Activated CD8-positive, alpha-beta memory T cell treated with anti-CD3 and anti-CD28 coated beads, Interleukin-2, amount 10 ng/mL, durations not matched to agents 7 days and 5 days (primary cell): ENCODE measurements around the gene CD6. TPM values are rescaled to one million over a fixed set of nuclear protein-coding genes. Genes with fewer than 3 reads are reported as not detected.
A peak's percentile ranks its signal among the peaks of the same experiment; 100 is the strongest.

ENCODE experiments used
- ATAC-seq: fragments of 150-1000 bp; cut with Tn5 transposase; one replicate; pipeline ENCODE4 v1.10.0; 2021; ENCODE audit warnings: moderate library complexity
- CTCF ChIA-PET: fragments of 350-600 bp; sonication (Branson Sonifier 250); formaldehyde crosslinking; loops from one replicate; lab custom pipeline; 2021; ENCODE audit warnings: antibody characterized with exemption; lab: Charles Lee
- DNase-seq: peaks from one replicate; pipeline ENCODE4 v3.0.0-alpha.2; 2020
- H3K27ac Mint-ChIP-seq: one replicate; pipeline ENCODE4 v1.8.0; 2021; ENCODE audit warnings: mild to moderate bottlenecking, mixed read lengths
- H3K27me3 Mint-ChIP-seq: one replicate; pipeline ENCODE4 v1.8.0; 2021; ENCODE audit warnings: mixed read lengths
- H3K36me3 Mint-ChIP-seq: one replicate; pipeline ENCODE4 v1.8.0; 2021; ENCODE audit warnings: mild to moderate bottlenecking, mixed read lengths
- H3K4me1 Mint-ChIP-seq: one replicate; pipeline ENCODE4 v1.8.0; 2021; ENCODE audit warnings: mixed read lengths
- H3K4me3 Mint-ChIP-seq: one replicate; pipeline ENCODE4 v1.8.0; 2021; ENCODE audit warnings: mild to moderate bottlenecking, moderate library complexity, mixed read lengths
- H3K9me3 Mint-ChIP-seq: one replicate; pipeline ENCODE4 v1.8.0; 2022; ENCODE audit warnings: low read depth, mixed read lengths
- total RNA-seq, 2 experiments: library from RNA; stranded (reverse); gene quantifications; one replicate each; pipeline ENCODE4 v1.2.3, GENCODE V29; 2021

The CD6 gene
- total RNA-seq, 2 experiments from 2014 or later: 152 to 181 TPM

DNA sequence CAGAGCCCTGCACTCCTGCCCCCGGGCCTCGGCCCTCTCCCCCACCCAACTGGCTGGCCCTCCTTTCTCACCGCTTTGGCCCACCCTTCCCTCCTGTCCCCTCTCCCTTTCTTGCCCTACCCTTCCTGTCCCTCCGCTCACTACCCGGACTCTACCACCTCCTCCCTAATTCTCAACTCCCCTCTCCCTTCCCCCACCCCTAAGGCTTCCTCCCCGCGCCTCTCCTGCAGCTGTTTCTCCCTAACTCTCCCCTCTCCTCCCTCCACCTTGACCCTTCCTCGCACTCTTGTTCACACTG, 19.9 kb upstream of the CD6 start:
- Mint-ChIP-seq H3K4me3 (peak overlapping the region; percentile 65), H3K36me3 (no peaks in the 10 kb centered on the region), H3K9me3 (no peaks in the 10 kb centered on the region), H3K27ac (no peak overlapping the region), H3K4me1 (peaks cover 15% of the 10 kb centered on the region), H3K27me3 (peaks cover 57% of the 10 kb centered on the region)
- ATAC-seq: peak; percentile 11
- DNase-seq: no peak
- CTCF ChIA-PET: interaction anchor here (1.7 kb wide), 1 partner anchor 38 kb away, joined by 6 read pairs; the partner anchor contains the start of gene TMEM109

DNA sequence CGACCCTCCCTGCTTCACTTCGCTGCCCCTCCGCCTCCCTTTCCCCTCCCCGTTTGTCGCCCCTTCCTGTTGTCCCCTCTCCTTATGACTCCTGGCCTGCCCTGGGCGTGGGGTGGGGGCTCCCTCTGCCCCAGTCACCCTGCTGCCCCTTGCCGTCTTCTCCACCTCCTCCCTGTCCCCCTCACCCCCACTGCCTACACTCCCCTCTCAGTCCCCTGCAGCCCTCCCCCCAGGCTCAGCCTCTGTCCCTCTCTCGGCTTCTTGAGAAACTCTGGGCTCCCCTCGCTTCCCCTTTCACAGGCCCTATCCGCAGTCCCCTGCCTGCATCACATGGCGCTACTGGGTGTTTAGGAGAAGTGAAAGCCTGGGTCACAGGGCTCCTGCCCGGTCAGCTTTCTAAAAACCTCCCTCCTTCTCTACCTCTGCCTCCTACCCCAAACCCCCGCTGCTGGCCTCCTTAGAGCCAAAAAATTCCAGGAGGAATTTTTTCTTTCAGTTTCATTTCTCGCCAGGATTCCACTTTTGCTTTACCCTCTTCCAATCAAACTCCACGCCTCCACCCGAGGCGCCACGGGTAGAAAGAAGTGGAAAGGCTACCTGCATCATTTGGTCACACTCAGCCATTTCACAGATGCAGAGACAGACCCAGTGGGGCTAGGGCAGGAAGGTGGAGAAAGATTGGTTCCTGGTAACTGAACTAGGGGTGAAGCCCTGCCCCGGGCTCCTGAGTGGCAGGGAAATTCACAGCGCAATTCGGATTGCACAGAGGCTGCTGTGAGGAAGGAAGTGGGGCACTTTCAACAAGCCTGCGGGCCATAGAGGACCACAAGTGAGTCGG, 19.4 kb upstream of the CD6 start, which contains the start of gene SLC15A3:
Gene SLC15A3, minus strand, starts transcription at position 273 of the 838 bp plus-strand sequence. CDS start 625 bp downstream, outside the sequence.
- H3K27me3 Mint-ChIP-seq: peaks cover 61% of the 10 kb centered on the region

DNA sequence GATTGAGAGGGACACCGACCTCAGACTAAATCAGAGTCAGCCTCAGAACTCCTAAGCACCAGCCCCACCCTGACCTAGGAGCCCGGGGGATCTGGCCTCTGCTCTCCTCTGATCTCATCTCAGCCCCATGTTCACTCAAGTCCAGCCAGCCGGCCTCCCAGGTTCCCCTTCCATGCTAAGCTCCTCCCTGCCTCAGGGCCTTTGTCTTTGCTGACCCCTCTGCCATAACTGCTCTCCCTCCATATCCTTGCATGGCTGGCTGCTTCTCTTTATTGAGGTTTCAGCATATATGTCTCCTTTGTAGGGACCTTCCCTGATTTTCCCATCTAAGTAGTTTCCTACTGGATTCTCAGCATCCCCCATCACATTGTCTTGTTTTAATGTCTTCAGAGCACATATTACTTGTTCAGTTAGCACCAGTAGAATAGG, 18.7 kb upstream of the CD6 start:
- CTCF ChIA-PET: interaction anchor here (1.7 kb wide), 1 partner anchor 39 kb away, joined by 6 read pairs; the partner anchor contains the start of gene TMEM109
- Mint-ChIP-seq H3K36me3 (no peaks in the 10 kb centered on the region), H3K4me3 (peak overlapping the region; percentile 65), H3K27me3 (peaks cover 63% of the 10 kb centered on the region), H3K27ac (no peak overlapping the region), H3K4me1 (peaks cover 15% of the 10 kb centered on the region), H3K9me3 (no peaks in the 10 kb centered on the region)
- ATAC-seq (no peak), DNase-seq (no peak)

More for the DNA sequence above, 19.4 kb upstream of the CD6 start, which contains the start of gene SLC15A3:
- CTCF ChIA-PET: interaction anchor here (1.7 kb wide), 1 partner anchor 38 kb away, joined by 6 read pairs; the partner anchor contains the start of gene TMEM109
- ATAC-seq: peak; percentile 60
- no peaks in the 10 kb centered on the region for H3K36me3 Mint-ChIP-seq
- peaks cover 15% of the 10 kb centered on the region for H3K4me1 Mint-ChIP-seq
- peak within 1 kb of the TSS; percentile 65 for H3K4me3 Mint-ChIP-seq
- H3K9me3 Mint-ChIP-seq: no peaks in the 10 kb centered on the region
- peak; percentile 60 for DNase-seq
- H3K27ac Mint-ChIP-seq: peak within 1 kb of the TSS; percentile 30

DNA sequence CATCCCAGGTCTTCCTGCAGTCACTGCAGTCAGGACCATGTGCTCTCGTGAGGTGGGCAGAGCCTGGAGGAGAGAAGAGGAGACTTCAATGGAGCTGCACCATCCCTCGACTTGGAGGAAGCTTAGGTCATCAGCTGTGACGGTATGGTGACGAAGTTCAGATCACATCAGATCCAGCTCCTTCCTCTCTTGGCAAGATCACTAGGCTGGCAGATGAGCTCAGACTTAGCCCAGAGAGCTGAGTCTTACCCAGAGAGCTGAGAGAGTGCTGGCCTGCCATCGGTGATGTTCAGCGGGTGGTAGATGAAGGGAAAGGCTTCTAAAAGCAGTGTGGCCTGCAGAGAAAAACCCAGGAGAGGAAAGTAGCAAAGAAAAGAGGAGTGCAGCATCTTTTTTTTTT, 17.7 kb upstream of the CD6 start:
- DNase-seq: no peak
- ATAC-seq: no peak
- H3K27ac Mint-ChIP-seq: no peak overlapping the region
- H3K4me1 Mint-ChIP-seq: peaks cover 15% of the 10 kb centered on the region
- H3K36me3 Mint-ChIP-seq: no peaks in the 10 kb centered on the region
- H3K9me3 Mint-ChIP-seq: no peaks in the 10 kb centered on the region
- no peak overlapping the region for H3K4me3 Mint-ChIP-seq
- peaks cover 63% of the 10 kb centered on the region for H3K27me3 Mint-ChIP-seq
- CTCF ChIA-PET: interaction anchor here (1.8 kb wide), 1 partner anchor 176 kb away, joined by 5 read pairs; no protein-coding TSS in a partner anchor

DNA sequence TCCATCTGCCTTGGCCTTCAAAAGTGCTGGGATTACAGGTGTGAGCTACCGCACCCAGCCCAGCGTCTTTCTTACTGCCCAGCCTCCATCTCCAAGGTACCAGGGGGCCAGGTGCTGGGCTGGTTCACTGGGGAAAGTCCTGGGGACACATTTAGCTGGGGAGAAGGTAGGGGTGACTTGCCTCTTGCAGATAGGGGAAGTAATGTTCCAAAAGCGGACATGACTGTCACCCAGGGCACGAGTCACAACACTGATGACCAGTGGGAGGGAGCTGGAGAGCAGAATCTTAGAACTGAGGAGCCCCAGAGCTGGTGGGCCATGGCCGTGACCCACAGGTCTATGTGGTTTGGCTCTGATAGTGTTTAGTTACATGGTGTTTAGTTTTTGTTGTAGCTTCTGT, 17.1 kb upstream of the CD6 start:
- H3K9me3 Mint-ChIP-seq: no peaks in the 10 kb centered on the region
- no peak overlapping the region for H3K27ac Mint-ChIP-seq
- peaks cover 15% of the 10 kb centered on the region for H3K4me1 Mint-ChIP-seq
- ATAC-seq (no peak), DNase-seq (no peak)
- H3K4me3 Mint-ChIP-seq: no peak overlapping the region
- H3K36me3 Mint-ChIP-seq: no peaks in the 10 kb centered on the region
- CTCF ChIA-PET: interaction anchor here (1.8 kb wide), 1 partner anchor 175 kb away, joined by 5 read pairs; no protein-coding TSS in a partner anchor
- H3K27me3 Mint-ChIP-seq: peaks cover 60% of the 10 kb centered on the region

DNA sequence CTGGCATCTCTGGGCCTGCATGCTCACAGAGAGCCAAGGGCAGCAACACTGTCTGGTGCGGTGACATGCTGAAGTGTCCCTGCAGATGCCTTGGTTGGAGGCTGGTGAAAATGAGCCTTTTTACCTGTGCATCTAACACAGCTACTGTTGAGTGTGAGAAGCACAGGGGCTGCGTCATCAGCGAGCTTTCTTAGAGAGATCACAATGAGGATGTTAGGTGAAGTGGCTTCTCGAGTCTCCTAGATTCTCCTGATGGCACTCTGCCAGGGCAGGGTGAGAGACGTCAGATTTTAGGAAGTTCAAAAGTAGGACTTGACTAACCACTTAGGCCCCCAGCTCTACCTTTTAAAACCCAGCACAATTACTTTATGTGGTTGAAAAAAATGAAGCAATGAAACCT, 15.9 kb upstream of the CD6 start:
- CTCF ChIA-PET: no interaction called here
- Mint-ChIP-seq H3K27me3 (peaks cover 62% of the 10 kb centered on the region), H3K27ac (no peak overlapping the region), H3K36me3 (no peaks in the 10 kb centered on the region), H3K9me3 (no peaks in the 10 kb centered on the region), H3K4me3 (no peak overlapping the region), H3K4me1 (peaks cover 15% of the 10 kb centered on the region)
- ATAC-seq (no peak), DNase-seq (no peak)

DNA sequence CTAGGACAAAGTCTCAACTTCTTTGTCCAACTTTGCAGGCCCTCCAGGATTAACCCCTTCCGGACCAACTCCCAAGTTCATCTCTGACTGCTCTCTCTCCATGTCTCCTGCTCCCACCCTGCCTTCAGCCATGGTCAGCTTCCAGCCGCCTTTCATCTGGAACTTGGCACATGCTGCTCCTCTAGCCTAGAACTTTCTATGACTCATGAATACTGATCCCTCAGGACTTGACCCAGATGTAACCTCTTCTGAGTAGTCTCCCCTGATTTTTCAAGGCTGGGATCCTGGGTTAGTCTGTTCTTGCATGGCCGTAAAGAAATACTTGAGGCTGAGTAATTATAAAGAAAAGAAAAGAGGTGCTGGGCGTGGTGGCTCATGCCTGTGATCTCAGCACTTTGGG, 14.3 kb upstream of the CD6 start:
- CTCF ChIA-PET: no interaction called here
- H3K9me3 Mint-ChIP-seq: no peaks in the 10 kb centered on the region
- H3K4me1 Mint-ChIP-seq: peaks cover 8% of the 10 kb centered on the region
- no peak overlapping the region for H3K4me3 Mint-ChIP-seq
- no peak for ATAC-seq
- DNase-seq: no peak
- H3K27me3 Mint-ChIP-seq: peaks cover 62% of the 10 kb centered on the region
- no peaks in the 10 kb centered on the region for H3K36me3 Mint-ChIP-seq
- no peak overlapping the region for H3K27ac Mint-ChIP-seq

DNA sequence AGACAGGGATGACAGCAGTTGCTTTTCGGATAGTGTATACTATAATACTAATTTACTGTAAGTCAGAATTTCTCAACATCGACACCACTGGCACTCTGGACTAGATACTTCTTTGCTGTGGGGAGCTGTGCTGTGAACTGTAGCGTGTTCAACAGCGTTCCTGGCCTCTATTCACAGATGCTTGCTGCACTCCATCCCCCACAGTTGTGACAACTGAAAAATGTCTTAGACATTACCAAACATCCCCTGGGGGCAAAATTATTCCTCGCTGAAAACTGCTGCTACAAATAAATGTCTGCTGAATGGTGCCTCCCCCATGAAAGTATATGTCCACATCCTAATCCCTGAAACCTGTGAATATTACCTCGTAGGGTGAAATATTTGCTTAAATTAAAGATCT, 12.0 kb upstream of the CD6 start:
- H3K36me3 Mint-ChIP-seq: no peaks in the 10 kb centered on the region
- no peak overlapping the region for H3K27ac Mint-ChIP-seq
- no peak overlapping the region for H3K4me3 Mint-ChIP-seq
- peaks cover 49% of the 10 kb centered on the region for H3K27me3 Mint-ChIP-seq
- no peaks in the 10 kb centered on the region for H3K4me1 Mint-ChIP-seq
- DNase-seq (no peak), ATAC-seq (no peak)
- no peaks in the 10 kb centered on the region for H3K9me3 Mint-ChIP-seq
- CTCF ChIA-PET: no interaction called here

DNA sequence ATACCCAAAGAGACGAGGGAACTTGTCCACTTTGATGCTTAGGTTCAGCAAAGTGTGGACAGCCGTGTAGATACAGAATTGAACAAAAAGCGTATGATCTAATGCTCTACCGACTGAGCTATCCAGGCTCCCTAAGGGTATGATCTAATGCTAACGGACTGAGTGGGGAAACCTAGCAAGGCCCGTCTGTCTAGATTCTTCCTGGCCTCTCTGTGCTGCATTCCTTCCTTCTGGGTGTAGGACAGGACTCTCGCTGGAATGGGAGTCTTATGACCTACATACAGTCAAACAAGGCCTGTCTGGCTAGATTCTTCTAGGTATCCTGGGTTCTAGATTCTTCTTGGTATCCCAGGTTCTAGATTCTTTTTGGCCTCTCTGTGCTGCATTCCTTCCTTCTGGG, 11.1 kb upstream of the CD6 start:
- no peaks in the 10 kb centered on the region for H3K9me3 Mint-ChIP-seq
- H3K4me1 Mint-ChIP-seq: no peaks in the 10 kb centered on the region
- ATAC-seq: no peak
- no peak for DNase-seq
- CTCF ChIA-PET: interaction anchor here (1.5 to 1.7 kb wide), 3 partner anchors 9 to 11 kb away, joined by 3 read pairs; partner anchors contain the start of gene CD6
- H3K27ac Mint-ChIP-seq: no peak overlapping the region
- no peak overlapping the region for H3K4me3 Mint-ChIP-seq
- no peaks in the 10 kb centered on the region for H3K36me3 Mint-ChIP-seq
- H3K27me3 Mint-ChIP-seq: peaks cover 48% of the 10 kb centered on the region

DNA sequence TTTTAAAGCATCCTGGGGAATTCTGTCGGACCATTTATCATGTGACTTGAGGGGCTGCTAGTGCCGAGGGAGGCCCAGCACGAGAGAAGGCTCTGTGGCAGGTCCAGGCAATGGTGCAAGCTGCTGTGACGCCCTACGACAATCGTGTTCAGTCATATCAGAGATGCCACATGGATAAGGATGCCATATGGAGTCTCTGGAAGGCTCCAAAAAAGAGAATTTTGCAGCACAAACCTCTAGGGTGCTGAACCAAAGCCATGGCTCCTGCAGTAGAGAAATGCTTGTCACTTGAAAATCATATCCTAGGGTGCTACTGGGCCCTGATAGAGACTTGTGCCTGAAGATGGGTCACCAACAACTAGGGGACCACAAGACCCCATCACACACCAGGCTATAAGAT, 6.7 kb upstream of the CD6 start:
- no peaks in the 10 kb centered on the region for H3K36me3 Mint-ChIP-seq
- ATAC-seq (no peak), DNase-seq (no peak)
- H3K9me3 Mint-ChIP-seq: peaks cover 9% of the 10 kb centered on the region
- H3K4me3 Mint-ChIP-seq: no peak overlapping the region
- H3K27ac Mint-ChIP-seq: no peak overlapping the region
- H3K27me3 Mint-ChIP-seq: peaks cover 28% of the 10 kb centered on the region
- peaks cover 3% of the 10 kb centered on the region for H3K4me1 Mint-ChIP-seq
- CTCF ChIA-PET: interaction anchor here (1.0 to 1.2 kb wide), 2 partner anchors 49 to 222 kb away, joined by 3 to 4 read pairs; no protein-coding TSS in a partner anchor

DNA sequence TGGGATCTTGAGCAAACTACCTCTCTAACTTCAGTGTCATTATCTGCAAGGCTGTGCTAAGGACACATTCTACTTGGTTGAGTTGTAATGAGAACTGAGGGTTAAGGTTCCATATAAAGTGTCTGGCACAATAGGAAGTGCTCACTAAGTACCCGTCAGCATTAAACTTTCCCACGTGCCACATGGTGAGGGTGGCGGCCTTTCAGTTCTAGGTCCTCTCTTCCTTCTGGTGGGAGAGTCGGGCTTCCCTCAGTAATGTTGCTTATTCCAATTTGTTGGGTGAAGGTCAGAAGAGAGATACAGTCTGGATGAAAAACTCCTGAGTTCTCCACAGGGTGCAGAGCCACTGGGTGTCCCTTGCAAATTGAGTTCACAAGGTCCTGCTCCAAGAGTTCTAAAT, 4.6 kb upstream of the CD6 start:
- CTCF ChIA-PET: interaction anchor here (0.6 to 0.9 kb wide), 2 partner anchors 660 to 1658 kb away, joined by 3 read pairs; no protein-coding TSS in a partner anchor
- Mint-ChIP-seq H3K4me3 (no peak overlapping the region), H3K27ac (no peak overlapping the region), H3K9me3 (peaks cover 9% of the 10 kb centered on the region), H3K4me1 (peaks cover 20% of the 10 kb centered on the region), H3K27me3 (peaks cover 9% of the 10 kb centered on the region), H3K36me3 (no peaks in the 10 kb centered on the region)
- DNase-seq: no peak
- no peak for ATAC-seq

DNA sequence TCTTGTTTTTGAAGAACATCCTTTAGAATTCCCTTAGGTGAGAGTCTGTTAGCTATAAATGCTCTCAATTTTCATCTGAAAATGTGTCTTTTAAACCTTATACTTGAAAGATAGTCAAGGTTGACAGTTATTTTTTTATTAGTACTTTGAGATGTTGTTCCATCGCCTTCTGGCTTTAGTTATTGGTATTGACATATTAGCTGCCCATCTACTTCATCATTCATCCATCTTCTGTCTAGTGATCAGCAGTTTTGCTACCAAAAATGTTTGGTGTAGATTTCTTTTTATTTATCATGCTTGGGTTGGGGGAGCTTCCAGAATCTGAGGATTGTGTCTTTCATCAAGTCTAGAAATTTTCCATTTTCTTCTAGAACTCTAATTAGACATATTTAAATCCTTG, 3.3 kb upstream of the CD6 start:
- Mint-ChIP-seq H3K36me3 (peaks cover 7% of the 10 kb centered on the region), H3K4me1 (peaks cover 20% of the 10 kb centered on the region)
- no peak for DNase-seq

DNA sequence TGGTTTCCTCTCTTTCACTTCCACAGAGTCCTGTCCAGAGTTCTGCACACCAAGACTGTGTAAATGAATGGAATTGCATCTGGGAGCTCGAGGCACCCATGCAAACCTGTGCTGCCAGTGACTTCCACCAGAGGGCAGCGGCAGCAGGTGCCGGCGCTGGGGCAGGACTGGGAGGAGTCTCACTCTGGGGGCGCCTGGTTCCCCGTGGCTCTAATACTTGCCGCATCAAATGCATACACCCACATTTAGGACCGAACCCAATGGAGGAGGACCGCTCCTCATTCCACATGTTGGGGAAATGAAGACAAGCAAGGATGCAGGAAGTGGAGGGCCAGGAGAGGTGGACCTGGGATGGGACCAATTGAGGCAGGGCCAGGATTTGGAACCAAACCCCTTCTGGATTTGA, 1.1 kb upstream of the CD6 start:
- CTCF ChIA-PET: interaction anchor here (0.5 to 2.3 kb wide), 24 partner anchors 10 to 422 kb away, joined by 3 to 9 read pairs (median 3); partner anchors contain the start of genes CD5, TMEM216, VPS37C and VWCE
- peak overlapping the region; percentile 28 for H3K27ac Mint-ChIP-seq
- DNase-seq: peak; percentile 88

More for the DNA sequence above, 3.3 kb upstream of the CD6 start:
- H3K4me3 Mint-ChIP-seq: no peak overlapping the region
- H3K27ac Mint-ChIP-seq: no peak overlapping the region
- peaks cover 9% of the 10 kb centered on the region for H3K9me3 Mint-ChIP-seq
- ATAC-seq: no peak
- CTCF ChIA-PET: interaction anchor here (0.7 to 1.1 kb wide), 4 partner anchors 14 to 158 kb away, joined by 3 read pairs; no protein-coding TSS in a partner anchor
- H3K27me3 Mint-ChIP-seq: peaks cover 4% of the 10 kb centered on the region

More for the DNA sequence above, 1.1 kb upstream of the CD6 start:
- H3K4me3 Mint-ChIP-seq: peak overlapping the region; percentile 80
- peaks cover 4% of the 10 kb centered on the region for H3K27me3 Mint-ChIP-seq
- H3K9me3 Mint-ChIP-seq: peaks cover 9% of the 10 kb centered on the region
- peaks cover 16% of the 10 kb centered on the region for H3K36me3 Mint-ChIP-seq
- peaks cover 29% of the 10 kb centered on the region for H3K4me1 Mint-ChIP-seq
- peak; percentile 59 for ATAC-seq
